ENCODE measurements around the gene DTX1. TPM values are rescaled to one million over a fixed set of nuclear protein-coding genes. Genes with fewer than 3 reads are reported as not detected.

DTX1 gene
- total and polyA plus RNA-seq, 2 of the 13 experiments (the other 11 are each of a cell fraction or from before 2014, with no cell fraction given) = not detected

GRCh38 chr12:113098441-113099028 lies 42.0 kb downstream of the DTX1 start (continued):
- TF ChIP-seq RFXAP (CRISPR knock-in tag; IDR thresholded peaks at IDR 0.05; ENCODE audit: borderline replicate concordance) = 0 out of 2 replicates have a peak, but pooled peaks have one; percentile 17
- no peak for TF ChIP-seq ZNF12 (CRISPR knock-in tag; IDR thresholded peaks at IDR 0.05)
- TF ChIP-seq HBP1 (CRISPR knock-in tag; IDR thresholded peaks at IDR 0.05; ENCODE audit: low read depth) = no peak
- TF ChIP-seq ZFP91 (CRISPR knock-in tag; IDR thresholded peaks at IDR 0.05; ENCODE audit: borderline replicate concordance) = no peak
- no peak for TF ChIP-seq PRDM15 (CRISPR knock-in tag; IDR thresholded peaks at IDR 0.05)
- no peak for TF ChIP-seq KLF9 (CRISPR knock-in tag; IDR thresholded peaks at IDR 0.05; ENCODE audit: low read depth)
- no peak for TF ChIP-seq ZNF552 (CRISPR knock-in tag; IDR thresholded peaks at IDR 0.05; ENCODE audit: borderline replicate concordance)
- no peak for TF ChIP-seq NPAS2 (CRISPR knock-in tag; IDR thresholded peaks at IDR 0.05; ENCODE audit: borderline replicate concordance)
- TF ChIP-seq HMGXB4 (CRISPR knock-in tag; IDR thresholded peaks at IDR 0.05; ENCODE audit: borderline replicate concordance in 1 of 2, low read depth in 1 of 2) = peak in 1 of 2 experiments; percentile 36; a peak in 1 of 4 replicates
- TF ChIP-seq TRIM22 (IDR thresholded peaks at IDR 0.05) = no peak

All from HepG2 (cell line).